OCI-LY3 (cell line): ENCODE data around the gene G3BP1.

Source experiments
- EZH2phosphoT487 ChIP-seq: fragments of 200-600 bp; shearing (Covaris generic); IDR thresholded peaks from 2 replicates; pipeline ENCODE4 v1.6.1; 2018; ENCODE audit warnings: antibody characterized with exemption, mixed run types, low read depth
- TF ChIP-seq, protein P1 (sequence below): fragments of 200-600, 300-600 bp; sonication (generic); IDR thresholded peaks from 2 replicates; pipeline ENCODE4 v1.5.1; 2014; ENCODE audit warnings: antibody characterized with exemption, low read length, low read depth

DNA sequence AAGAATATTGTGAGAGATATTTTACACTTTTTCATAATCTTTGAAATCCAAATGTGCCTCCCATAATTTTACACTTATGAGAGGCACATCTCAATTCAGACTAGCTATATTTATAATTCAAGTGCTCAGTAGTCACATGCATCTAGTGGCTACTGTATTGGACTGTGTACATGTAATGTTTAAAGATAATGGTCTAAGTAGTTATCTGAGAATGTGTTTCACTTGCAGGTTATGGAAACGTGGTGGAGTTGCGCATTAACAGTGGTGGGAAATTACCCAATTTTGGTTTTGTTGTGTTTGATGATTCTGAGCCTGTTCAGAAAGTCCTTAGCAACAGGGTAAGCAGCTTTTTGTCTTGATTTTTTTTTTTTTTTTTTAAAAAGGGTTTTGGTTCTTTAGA lies 28.8 kb downstream of the G3BP1 start:
- TF ChIP-seq, protein P1, sequence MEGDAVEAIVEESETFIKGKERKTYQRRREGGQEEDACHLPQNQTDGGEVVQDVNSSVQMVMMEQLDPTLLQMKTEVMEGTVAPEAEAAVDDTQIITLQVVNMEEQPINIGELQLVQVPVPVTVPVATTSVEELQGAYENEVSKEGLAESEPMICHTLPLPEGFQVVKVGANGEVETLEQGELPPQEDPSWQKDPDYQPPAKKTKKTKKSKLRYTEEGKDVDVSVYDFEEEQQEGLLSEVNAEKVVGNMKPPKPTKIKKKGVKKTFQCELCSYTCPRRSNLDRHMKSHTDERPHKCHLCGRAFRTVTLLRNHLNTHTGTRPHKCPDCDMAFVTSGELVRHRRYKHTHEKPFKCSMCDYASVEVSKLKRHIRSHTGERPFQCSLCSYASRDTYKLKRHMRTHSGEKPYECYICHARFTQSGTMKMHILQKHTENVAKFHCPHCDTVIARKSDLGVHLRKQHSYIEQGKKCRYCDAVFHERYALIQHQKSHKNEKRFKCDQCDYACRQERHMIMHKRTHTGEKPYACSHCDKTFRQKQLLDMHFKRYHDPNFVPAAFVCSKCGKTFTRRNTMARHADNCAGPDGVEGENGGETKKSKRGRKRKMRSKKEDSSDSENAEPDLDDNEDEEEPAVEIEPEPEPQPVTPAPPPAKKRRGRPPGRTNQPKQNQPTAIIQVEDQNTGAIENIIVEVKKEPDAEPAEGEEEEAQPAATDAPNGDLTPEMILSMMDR: no peak
- TF ChIP-seq EZH2phosphoT487: no peak
